Measurements from ENCODE around the gene PTK6.
"Not testable (repeated sequence)": the region's sequence is repeated elsewhere in the genome, so short reads cannot be mapped to it uniquely, and the experiment has no call there.

Gene PTK6

GRCh38 chr20:63491635-63492230 is 45.4 kb downstream of the PTK6 start:
- DNase-seq = no peak

- no peak for DNase-seq
Measured at GRCh38 chr20:63491078-63491477, 46.1 kb downstream of the PTK6 start.

GRCh38 chr20:63490416-63490815 is 46.8 kb downstream of the PTK6 start:
- no peak for DNase-seq

- no peak for DNase-seq
Measured at GRCh38 chr20:63488315-63489251, 48.6 kb downstream of the PTK6 start.

- DNase-seq = no peak
Measured at GRCh38 chr20:63487781-63488241, 49.4 kb downstream of the PTK6 start.

GRCh38 chr20:63487116-63487764 is 49.9 kb downstream of the PTK6 start:
- DNase-seq = no peak

- no peak for DNase-seq
Measured at GRCh38 chr20:63486300-63486855, 50.8 kb downstream of the PTK6 start.

- DNase-seq = no peak
Measured at GRCh38 chr20:63484651-63485403, 52.3 kb downstream of the PTK6 start.

- no peak for DNase-seq
Measured at GRCh38 chr20:63484236-63484635, 52.9 kb downstream of the PTK6 start.

GRCh38 chr20:63483834-63484233 is 53.3 kb downstream of the PTK6 start:
- no peak for DNase-seq

- DNase-seq = no peak
Measured at GRCh38 chr20:63482021-63482587, 55.1 kb downstream of the PTK6 start.

- no peak for DNase-seq
Measured at GRCh38 chr20:63481503-63481902, 55.7 kb downstream of the PTK6 start.

- DNase-seq = not testable (repeated sequence)
Measured at GRCh38 chr20:63479695-63480419, 57.3 kb downstream of the PTK6 start.

GRCh38 chr20:63478346-63479302 is 58.6 kb downstream of the PTK6 start:
- no peak for DNase-seq

All from Kasumi-1 (cell line).